MM.1S (cell line): ENCODE measurements around the gene OSBPL10.

Experiments
- DNase-seq: peaks from one replicate; pipeline ENCODE4 v3.0.0-alpha.2; 2015
- H2AFZ ChIP-seq: fragments of 300-600 bp; sonication (generic); 2 replicates; pipeline ENCODE4 v1.6.0; 2016; ENCODE audit warnings: antibody characterized with exemption, low read length
- H3F3A ChIP-seq: fragments of 300-600 bp; sonication (generic); 2 replicates; pipeline ENCODE4 v1.6.1; 2016; ENCODE audit warnings: mild to moderate bottlenecking, antibody characterized with exemption, low read length, moderate library complexity, mixed read lengths; ENCODE audit not compliant: insufficient read depth
- H3K27ac ChIP-seq: fragments of 300-600 bp; sonication (generic); 2 replicates; pipeline ENCODE4 v1.5.1; 2016; ENCODE audit warnings: mild to moderate bottlenecking, low read length
- H3K27me3 ChIP-seq: fragments of 300-600 bp; sonication (generic); replicated peaks from 2 replicates; pipeline ENCODE4 v1.6.0; 2016; ENCODE audit warnings: low read length; ENCODE audit not compliant: insufficient read depth
- H3K36me3 ChIP-seq: fragments of 300-600 bp; sonication (generic); replicated peaks from 2 replicates; pipeline ENCODE4 v1.6.1; 2016; ENCODE audit warnings: mild to moderate bottlenecking, low read length, mixed read lengths; ENCODE audit not compliant: insufficient read depth
- H3K4me1 ChIP-seq: fragments of 300-600 bp; sonication (generic); 2 replicates; pipeline ENCODE4 v1.6.1; 2016; ENCODE audit warnings: low read length, mixed read lengths
- H3K4me2 ChIP-seq: fragments of 300-600 bp; sonication (generic); 2 replicates; pipeline ENCODE4 v1.6.0; 2016; ENCODE audit warnings: low read depth, low read length
- H3K4me3 ChIP-seq: fragments of 300-600 bp; sonication (generic); 2 replicates; pipeline ENCODE4 v1.5.1; 2016; ENCODE audit warnings: low read length, mixed read lengths
- H3K79me2 ChIP-seq: fragments of 300-600 bp; sonication (generic); 2 replicates; pipeline ENCODE4 v1.6.1; 2016; ENCODE audit warnings: mixed run types, low read length, mixed read lengths
- H3K9ac ChIP-seq: fragments of 300-600 bp; sonication (generic); 2 replicates; pipeline ENCODE4 v1.6.1; 2016; ENCODE audit warnings: low read length, mixed read lengths
- H3K9me2 ChIP-seq: fragments of 300-600 bp; sonication (generic); replicated peaks from 2 replicates; pipeline ENCODE4 v1.6.1; 2016; ENCODE audit warnings: mild to moderate bottlenecking, low read length, mixed read lengths; ENCODE audit not compliant: insufficient read depth
- H3K9me3 ChIP-seq: fragments of 300-600 bp; sonication (generic); replicated peaks from 2 replicates; pipeline ENCODE4 v1.6.1; 2016; ENCODE audit warnings: mild to moderate bottlenecking, low read length, mixed read lengths; ENCODE audit not compliant: insufficient read depth
- H4K20me1 ChIP-seq: fragments of 300-600 bp; sonication (generic); 2 replicates; pipeline ENCODE4 v1.6.1; 2016; ENCODE audit warnings: mild to moderate bottlenecking, low read length, moderate library complexity, mixed read lengths; ENCODE audit not compliant: insufficient read depth
- EZH2 ChIP-seq: fragments of 300-600 bp; sonication (generic); optimal IDR thresholded peaks from 2 replicates; pipeline ENCODE3; 2017; ENCODE audit warnings: low read depth, mild to moderate bottlenecking, antibody characterized with exemption, low read length, mixed read lengths
- EZH2phosphoT487 ChIP-seq: fragments of 300-600 bp; sonication (generic); IDR thresholded peaks from 2 replicates; pipeline ENCODE4 v1.6.1; 2018; ENCODE audit warnings: antibody characterized with exemption, low read length
- TF ChIP-seq, protein P1 (sequence below): fragments of 300-600 bp; sonication (generic); IDR thresholded peaks from 2 replicates; pipeline ENCODE4 v1.5.1; 2016; ENCODE audit warnings: antibody characterized with exemption, low read length, mixed read lengths

OSBPL10 gene

DNA sequence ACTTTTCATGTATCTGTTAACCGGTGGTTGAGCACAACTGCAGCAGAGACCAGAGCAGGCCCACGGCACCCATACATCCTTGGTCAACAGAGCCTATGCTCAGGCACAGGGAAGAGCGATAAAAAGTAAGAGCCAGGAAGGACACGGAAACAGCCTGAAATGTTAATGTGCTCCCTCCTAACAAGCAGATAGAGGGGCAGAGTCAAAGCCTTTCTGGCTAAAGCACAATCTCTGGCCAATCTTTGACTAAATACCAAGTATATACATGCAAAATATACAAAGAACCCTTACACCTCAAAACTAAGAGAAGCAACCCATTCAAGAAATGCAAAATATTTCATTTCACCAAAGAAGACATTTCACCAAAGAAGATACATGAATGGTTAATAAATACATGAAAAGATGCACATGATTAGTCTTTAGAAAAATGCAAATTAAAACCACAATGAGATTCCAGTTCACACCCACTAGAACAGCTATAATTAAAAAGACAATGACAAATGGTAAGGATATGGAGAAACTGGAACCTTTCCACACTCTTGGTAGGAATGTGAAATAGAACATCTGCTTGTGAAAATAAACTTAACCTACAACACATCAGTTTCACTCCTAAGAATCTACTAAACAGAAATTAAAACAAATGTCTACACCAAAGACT lies 88.0 kb downstream of the OSBPL10 start:
- DNase-seq = no peak
- H3K9me3 ChIP-seq = no peaks in the 10 kb centered on the region
- H3K9ac ChIP-seq = no peak overlapping the region
- no peaks in the 10 kb centered on the region for H3K27me3 ChIP-seq
- H3K36me3 ChIP-seq = no peaks in the 10 kb centered on the region
- TF ChIP-seq EZH2phosphoT487 (no peak), EZH2 (no peak)
- TF ChIP-seq, protein P1, sequence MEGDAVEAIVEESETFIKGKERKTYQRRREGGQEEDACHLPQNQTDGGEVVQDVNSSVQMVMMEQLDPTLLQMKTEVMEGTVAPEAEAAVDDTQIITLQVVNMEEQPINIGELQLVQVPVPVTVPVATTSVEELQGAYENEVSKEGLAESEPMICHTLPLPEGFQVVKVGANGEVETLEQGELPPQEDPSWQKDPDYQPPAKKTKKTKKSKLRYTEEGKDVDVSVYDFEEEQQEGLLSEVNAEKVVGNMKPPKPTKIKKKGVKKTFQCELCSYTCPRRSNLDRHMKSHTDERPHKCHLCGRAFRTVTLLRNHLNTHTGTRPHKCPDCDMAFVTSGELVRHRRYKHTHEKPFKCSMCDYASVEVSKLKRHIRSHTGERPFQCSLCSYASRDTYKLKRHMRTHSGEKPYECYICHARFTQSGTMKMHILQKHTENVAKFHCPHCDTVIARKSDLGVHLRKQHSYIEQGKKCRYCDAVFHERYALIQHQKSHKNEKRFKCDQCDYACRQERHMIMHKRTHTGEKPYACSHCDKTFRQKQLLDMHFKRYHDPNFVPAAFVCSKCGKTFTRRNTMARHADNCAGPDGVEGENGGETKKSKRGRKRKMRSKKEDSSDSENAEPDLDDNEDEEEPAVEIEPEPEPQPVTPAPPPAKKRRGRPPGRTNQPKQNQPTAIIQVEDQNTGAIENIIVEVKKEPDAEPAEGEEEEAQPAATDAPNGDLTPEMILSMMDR = no peak
- no peak overlapping the region for H3K27ac ChIP-seq
- no peaks in the 10 kb centered on the region for H3K4me1 ChIP-seq
- no peak overlapping the region for H3K4me2 ChIP-seq
- H3K79me2 ChIP-seq = no peaks in the 10 kb centered on the region
- no peaks in the 10 kb centered on the region for H3F3A ChIP-seq
- H3K9me2 ChIP-seq = no peaks in the 10 kb centered on the region
- no peak overlapping the region for H3K4me3 ChIP-seq
- no peak overlapping the region for H2AFZ ChIP-seq
- H4K20me1 ChIP-seq = no peaks in the 10 kb centered on the region

DNA sequence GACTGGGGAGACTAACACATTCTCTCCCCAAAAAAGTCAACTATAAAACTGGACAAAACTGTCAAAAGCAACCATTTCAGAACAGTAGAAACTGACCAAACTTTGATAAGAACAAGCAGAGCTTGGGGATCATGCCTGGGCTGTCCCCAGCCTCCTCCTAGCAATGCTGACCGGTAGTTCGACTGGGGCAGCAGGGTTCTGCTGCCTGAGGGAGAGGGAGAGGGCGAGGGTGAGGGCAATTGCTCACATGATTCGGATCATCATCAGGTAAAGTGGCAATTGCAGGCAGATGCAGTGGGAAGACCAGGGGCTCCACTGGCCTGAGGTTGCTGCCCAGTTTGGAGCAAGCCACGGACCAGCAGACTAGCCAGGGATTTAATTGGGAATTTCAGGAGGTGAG lies 88.6 kb downstream of the OSBPL10 start:
- no peak overlapping the region for H3K9ac ChIP-seq
- no peaks in the 10 kb centered on the region for H4K20me1 ChIP-seq
- H3F3A ChIP-seq = no peaks in the 10 kb centered on the region
- TF ChIP-seq EZH2 = no peak
- TF ChIP-seq, protein P1 = no peak
- no peak for TF ChIP-seq EZH2phosphoT487
- no peaks in the 10 kb centered on the region for H3K9me3 ChIP-seq
- H3K4me1 ChIP-seq = no peaks in the 10 kb centered on the region
- H3K27me3 ChIP-seq = no peaks in the 10 kb centered on the region
- H3K36me3 ChIP-seq = no peaks in the 10 kb centered on the region
- H2AFZ ChIP-seq = no peak overlapping the region
- H3K4me2 ChIP-seq = no peak overlapping the region
- H3K9me2 ChIP-seq = no peaks in the 10 kb centered on the region
- H3K27ac ChIP-seq = no peak overlapping the region
- H3K4me3 ChIP-seq = no peak overlapping the region
- DNase-seq = no peak
- H3K79me2 ChIP-seq = no peaks in the 10 kb centered on the region

GRCh38 chr3:31891876-31892455 lies 89.1 kb downstream of the OSBPL10 start:
- no peaks in the 10 kb centered on the region for H3K9me3 ChIP-seq
- no peak overlapping the region for H2AFZ ChIP-seq
- no peaks in the 10 kb centered on the region for H3K4me1 ChIP-seq
- no peaks in the 10 kb centered on the region for H3K36me3 ChIP-seq
- H3F3A ChIP-seq = no peaks in the 10 kb centered on the region
- H3K27ac ChIP-seq = no peak overlapping the region
- no peak overlapping the region for H3K4me2 ChIP-seq
- H4K20me1 ChIP-seq = no peaks in the 10 kb centered on the region
- TF ChIP-seq EZH2 = no peak
- no peak for TF ChIP-seq EZH2phosphoT487
- TF ChIP-seq, protein P1 = no peak
- no peak overlapping the region for H3K9ac ChIP-seq
- no peaks in the 10 kb centered on the region for H3K79me2 ChIP-seq
- no peaks in the 10 kb centered on the region for H3K27me3 ChIP-seq
- H3K4me3 ChIP-seq = no peak overlapping the region
- DNase-seq = no peak
- H3K9me2 ChIP-seq = no peaks in the 10 kb centered on the region
